HG03039 (cell line): Measurements from ENCODE around the gene C15orf61.

Experiments
- ATAC-seq: cut with Tn5 transposase; IDR thresholded peaks from one replicate; pipeline ENCODE4 v1.9.1; 2021; ENCODE audit warnings: mild to moderate bottlenecking, moderate library complexity; ENCODE audit not compliant: unreplicated experiment

Gene C15orf61

DNA sequence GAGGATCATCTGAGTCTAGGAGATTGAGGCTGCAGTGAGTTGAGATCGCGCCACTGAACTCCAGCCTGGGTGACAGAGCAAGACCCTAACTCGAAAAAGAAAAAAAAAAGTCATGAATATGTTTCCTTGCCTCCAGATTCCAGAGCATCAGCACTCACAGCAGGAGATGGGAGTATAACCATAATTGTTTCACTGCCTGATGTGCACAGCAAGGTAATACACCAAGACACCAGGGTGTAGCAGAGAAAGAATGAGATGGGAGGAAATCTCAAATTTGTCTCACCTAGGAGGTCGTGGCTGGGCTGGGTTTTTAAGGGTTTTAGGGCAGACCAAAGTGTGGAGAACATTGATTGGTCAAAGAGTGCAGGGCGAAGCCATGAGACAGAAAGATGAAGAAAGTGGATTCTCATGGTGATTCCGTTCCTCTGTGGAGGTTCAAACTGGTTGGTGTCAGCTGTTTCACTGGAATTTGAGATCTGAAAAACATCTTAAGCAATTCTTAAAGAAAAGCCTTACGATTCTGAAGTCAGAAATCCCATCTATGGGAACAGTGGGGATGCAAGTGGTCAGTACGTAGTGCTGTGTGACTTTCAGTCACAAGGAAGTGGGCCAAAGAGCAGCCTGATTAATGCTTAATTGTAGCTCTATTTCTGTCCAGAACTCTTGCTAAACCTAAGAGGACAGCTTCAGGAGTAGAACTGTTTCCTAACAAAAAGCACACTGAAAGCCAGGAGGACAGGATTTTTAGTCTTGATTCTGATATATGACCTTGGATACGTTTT, 7.8 kb upstream of the C15orf61 start:
- no peak for ATAC-seq

DNA sequence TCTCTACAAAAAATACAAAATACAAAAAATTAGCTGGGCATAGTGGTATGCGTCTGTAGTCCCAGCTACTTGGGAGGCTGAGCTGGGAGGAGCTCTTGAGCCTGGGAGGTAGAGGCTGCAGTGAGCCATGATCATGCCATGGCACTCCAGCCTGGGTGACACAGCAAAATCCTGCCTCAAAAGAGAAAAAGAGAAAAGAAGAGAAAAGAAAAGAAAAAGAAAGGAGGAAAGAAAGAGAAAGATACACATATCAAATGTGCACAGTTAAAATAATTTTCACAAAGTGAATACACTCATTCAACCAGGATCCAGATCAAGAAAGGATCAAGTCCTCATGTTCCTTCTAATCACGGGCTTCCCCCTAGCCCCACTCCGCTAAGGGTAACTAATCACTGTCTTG, 5.8 kb upstream of the C15orf61 start:
- no peak for ATAC-seq

DNA sequence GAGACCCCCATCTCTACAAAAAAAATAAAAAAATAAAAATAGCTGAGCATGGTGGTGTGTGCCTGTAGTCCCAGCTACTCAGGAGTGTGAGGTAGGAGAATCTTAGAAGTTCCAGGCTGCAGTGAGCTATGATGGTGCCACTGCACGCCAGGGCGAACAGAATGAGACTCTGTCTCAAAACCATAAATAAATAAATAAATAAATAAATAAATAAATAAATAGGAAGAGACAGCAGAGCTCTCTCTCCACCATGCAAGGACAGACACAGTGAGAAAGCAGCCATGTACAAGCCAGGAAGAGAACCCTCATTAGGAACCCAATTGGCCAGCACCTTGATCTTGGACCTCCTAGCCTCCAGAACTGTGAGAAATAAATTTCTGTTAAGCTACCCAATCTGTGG, 5.4 kb upstream of the C15orf61 start:
- no peak for ATAC-seq

DNA sequence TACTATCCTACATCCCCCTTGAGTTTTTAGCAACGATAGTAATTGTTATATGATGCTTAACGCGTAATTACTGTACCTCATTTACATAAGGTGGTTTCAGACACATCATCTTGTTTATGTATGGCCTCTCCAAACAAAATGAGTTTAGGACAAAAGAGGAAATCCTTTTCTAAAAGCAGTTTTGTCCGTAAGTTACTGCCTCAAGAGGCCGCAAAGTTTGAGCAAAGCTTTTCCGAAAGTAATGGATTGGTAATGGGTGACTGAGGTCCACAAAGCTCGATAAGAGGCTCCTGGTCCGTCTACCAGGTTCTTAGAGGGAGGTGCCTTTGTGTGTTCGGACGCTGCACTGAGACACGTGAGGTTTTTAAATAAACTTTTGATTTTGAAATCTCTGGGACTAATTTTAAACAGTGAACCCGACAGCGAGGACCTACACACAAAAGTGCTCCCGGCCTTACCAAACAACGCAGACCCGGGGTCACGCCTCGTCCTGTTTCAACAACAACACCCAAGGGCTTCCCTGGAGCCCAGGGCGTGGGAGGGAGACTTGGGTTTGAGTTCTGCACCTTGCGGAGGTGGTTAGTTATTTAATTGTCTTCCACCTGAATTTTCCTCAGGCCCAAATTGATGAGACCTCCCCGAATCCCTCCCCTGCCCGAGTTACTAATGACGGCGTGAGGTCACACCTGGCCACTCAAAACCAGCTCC, 456 bp upstream of the C15orf61 start:
- ATAC-seq, result no peak

DNA sequence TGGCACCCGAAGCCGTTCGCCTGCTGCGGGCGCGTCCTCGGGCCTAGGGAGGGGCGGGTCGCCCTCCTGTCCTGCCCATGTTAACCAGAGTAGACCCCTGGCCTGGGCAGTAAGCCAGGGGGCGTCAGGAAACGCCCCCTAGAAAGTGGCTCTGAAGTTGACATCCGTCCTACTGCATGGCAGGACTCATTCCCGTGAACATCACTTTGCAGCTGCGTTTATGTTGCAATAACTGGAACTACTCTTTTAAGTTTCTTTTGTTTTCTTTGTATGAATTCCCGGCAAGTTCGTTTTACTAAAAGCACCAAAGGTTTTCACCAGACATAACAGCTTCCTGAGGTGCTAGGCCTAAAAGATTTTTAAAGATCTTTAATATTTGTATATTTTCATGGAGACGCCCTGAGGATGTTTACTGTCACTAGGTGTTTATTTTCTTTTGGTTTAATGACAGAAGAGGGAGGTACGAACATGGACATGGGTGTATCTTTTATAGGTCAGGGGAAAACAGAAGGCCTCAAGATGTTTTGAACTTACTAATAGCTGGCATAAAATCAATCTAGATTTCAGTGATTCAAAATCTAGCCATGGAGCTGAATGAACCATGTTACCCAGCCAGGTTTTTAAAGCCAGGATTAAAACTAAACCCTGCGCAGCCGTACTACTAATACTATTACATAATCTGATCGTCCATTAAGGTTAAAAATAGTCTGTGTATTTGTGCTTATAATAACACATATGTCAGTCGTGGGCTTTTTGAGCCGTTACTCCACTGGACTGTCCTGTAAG, 1.0 kb downstream of the C15orf61 start:
- no peak for ATAC-seq

DNA sequence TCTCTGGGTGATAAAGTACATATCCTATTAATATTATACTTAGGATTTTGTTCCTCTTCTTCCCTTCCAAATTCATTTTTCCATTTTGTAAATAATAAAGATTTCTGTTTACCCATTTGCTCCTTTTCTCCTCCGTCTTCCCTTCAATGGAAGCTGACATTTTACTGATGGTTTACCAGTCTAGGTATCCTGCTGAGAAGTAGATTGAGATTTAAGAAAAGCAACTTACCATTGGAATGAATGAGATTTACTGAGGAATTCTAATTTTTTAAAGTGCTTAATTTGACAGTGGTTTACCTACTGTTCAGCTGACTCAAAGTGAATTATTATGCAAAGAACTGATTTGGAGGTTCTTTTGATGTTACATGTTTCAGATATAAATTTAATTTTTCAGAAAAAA, 2.4 kb downstream of the C15orf61 start:
- no peak for ATAC-seq

DNA sequence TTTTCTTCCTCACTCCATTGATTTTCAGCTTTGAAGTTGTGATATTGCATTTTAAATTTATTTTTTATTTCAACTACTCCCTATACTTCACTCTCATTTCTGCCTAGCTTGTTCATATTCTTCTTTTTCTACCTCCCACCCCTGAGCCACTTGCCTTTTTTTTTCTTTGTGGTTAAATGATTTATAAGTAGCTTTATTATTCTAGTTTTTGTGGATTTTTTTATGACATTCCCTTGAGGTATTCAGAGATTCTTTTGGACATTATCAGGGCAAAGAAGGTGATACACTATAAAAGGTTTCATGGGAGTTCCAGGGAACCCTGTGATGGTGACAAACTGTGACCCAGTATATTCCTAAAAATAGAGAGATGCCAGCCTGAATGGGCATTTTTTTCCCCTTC, 3.3 kb downstream of the C15orf61 start:
- ATAC-seq, result no peak

DNA sequence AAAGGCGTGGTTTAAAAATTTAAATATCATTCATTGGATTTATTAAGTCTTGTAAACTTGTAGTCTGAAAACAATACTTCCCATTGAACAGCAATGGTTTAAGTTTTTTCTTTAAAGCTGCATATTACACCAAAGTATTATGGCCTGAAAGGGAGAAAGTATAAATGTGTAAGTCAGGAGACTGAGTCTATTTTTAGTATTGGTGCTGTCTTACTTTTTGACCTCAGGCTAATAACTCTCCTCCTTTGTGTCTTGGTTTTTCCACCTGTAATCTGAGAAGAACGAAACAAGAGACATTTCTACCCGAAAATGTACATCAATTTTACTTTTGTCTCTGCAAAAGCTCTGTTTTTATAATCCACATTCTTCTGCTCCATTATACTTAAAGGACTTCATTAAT, 7.6 kb downstream of the C15orf61 start:
- ATAC-seq, result no peak

DNA sequence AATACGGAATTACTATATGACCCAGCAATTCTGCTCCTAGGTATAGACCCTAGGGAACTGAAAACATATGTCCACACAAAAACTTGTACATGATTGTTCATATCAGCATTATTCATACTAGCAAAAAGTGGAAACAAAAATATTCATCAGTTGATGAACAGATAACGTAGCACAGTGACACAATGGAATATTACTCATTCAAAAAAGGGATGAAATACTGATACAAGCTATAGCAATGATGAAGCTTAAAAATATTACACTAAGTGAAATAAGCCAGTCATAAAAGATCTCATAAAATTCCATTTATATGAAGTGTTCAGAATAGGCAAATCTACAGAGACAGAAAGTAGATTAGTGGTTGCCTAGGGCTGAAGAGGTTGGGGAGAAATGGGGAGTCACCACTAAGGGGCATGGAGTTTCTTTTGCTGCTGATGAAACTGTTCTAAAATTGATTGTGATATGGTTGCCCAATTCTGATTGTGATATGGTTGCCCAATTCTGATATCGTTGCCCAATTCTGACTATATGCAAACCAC, 10.5 kb downstream of the C15orf61 start:
- no peak for ATAC-seq

DNA sequence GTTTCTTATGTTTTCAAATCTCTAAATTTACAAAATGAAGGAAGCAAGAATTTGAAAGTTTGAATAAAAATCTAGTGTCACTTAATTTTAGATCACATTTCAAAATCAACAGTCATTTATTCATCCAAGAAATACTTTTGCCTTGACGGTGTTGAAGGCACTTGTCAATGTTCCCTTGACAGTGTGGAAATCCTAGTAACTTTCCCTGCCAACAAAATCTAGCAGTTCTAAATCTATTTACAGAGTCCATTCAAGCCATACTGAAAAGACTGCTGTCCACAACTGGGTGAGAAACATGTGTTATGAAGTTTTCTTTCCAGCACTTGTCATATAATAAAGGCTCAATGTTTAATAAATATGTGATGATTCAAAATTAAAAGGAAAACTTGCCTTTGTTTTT, 12.9 kb downstream of the C15orf61 start:
- no peak for ATAC-seq

DNA sequence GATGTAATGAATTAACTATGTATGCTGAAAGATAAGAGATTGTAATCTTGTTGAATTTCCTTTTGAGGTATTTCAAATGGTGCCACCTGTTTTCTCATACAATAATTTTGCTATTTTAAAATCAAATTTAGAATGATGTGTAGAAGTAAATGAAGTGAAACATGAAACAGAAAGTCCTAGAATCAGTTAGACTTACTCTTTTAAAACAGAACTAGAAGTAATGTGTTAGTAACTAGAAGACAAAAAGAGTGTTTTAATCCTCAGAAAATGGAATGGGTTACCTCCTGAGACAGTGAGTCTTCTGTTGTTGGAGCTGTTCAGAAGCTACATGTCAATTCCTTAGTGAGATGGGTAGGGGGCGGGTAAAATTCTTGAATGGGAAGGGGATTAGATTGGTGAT, 13.4 kb downstream of the C15orf61 start:
- no peak for ATAC-seq

DNA sequence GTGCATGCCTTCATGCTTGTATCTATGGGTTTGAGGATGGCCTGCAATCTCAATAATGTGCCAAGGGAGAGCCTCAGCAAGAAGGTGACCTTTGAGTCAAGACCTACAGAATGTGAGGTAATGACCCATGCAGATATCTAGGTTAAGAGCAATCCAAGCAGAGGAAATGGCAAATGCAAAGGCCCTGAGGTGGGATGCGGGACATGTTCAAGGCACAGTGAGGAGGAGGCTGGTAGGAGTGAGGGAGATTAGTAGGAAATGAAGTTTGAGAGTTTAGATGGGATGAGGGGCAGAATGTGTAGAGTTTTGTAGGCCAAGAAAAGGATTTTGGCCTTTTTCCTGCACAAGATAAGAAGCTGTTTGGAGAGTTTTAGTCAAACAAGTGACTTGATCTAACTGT, 16.8 kb downstream of the C15orf61 start:
- ATAC-seq, result no peak

DNA sequence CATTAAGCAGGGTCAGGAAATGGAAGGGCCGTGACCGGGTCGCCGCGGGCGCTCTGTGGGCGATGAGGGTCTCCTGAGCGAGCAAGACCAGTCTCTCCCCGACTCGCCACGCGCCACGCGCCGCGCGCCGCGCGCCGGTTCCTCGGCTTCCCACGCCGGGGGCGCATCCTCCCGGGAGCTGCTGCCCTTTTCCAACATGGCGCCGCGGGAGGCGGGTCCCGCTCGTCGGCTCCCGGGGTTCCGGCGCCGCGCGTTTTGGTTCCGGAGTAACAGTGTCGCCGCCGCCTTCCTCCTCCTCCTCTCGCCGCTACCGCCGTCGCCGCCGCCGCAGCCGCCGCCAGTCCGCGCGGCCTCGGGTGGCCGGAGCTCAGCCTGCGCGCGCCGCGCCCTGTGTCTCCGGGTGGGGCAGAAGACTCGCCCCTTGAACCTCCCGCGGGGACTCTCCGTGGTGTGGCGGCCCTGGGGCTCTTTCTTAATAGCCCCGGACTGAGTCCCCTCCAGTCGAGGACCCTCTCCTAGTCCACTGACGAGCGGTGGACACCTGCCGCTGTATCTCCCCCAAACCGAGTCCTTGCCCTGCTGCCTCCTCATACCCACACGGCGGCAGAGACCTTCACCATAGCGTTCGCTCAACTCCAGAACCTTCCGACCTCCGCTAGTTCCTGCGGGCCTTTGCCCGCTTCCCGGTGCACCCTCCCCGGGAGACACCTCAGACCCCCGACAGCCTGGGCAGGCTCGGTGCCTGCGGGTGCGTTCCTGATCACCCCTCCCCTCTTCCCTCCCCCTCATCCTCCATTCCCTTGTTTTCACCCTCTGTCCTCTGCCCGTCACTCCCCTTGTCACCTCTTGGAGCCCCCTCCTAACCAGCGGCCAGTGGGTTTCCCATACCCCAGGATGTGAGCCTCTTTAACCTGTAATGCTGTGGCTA, 21.8 kb downstream of the C15orf61 start, which contains the start of gene MAP2K5:
Gene MAP2K5, plus strand, starts transcription at position 284 of the 928 bp plus-strand sequence. Its CDS starts 633 bp downstream, at position 917.
- peak; percentile 42 for ATAC-seq

DNA sequence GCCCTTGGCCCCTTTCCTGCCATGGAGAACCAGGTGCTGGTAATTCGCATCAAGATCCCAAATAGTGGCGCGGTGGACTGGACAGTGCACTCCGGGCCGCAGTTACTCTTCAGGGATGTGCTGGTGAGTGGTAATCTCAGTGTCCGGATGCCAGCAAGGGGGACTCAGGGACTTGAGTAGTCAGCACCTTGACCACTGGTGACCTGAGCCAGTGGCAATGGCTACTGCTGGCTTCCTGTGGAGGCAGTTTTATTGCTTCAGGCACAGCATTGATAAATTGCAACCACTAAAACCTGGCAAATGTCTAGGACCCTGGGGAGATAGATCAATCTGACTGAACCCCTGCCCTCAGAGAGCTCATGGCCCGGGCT, 22.4 kb downstream of the C15orf61 start:
- ATAC-seq, result no peak

DNA sequence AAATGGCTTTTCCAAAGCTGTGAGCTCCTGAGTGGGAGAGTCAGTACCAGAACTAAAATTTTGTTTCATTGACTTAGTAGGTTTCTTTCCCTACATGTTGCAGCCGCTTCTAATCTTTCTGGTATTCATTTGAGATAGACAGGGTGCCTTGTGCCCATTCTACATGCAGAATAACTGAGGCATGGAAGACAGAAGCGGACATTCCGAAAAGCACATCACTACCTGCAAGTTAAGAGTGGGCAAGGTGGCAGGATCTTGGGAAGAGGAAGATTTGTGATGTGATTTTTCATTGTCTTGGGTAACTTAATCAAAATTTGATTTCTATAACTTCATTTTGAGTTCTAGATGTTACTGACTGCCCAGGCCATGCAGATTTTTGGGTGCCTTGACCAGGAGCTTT, 23.5 kb downstream of the C15orf61 start:
- no peak for ATAC-seq

DNA sequence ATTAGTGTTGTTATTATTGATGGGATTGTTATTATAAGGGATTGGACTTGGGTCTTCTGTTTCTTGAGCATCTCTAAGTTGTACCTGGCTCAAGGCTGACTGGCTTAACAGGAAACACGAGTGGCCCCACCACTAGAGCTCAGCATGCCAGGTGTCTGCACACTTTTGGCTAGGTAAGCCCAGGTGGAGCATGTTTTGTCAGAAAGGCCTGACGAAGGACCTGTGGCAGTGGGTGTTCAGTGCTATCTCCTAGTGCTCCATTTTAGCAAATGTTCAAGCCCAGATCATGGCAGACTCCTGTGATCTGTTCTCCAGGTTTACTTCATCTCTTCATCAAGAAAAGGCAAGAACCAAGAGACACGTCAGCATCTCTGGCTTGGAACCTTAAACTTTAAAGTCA, 24.9 kb downstream of the C15orf61 start:
- no peak for ATAC-seq

DNA sequence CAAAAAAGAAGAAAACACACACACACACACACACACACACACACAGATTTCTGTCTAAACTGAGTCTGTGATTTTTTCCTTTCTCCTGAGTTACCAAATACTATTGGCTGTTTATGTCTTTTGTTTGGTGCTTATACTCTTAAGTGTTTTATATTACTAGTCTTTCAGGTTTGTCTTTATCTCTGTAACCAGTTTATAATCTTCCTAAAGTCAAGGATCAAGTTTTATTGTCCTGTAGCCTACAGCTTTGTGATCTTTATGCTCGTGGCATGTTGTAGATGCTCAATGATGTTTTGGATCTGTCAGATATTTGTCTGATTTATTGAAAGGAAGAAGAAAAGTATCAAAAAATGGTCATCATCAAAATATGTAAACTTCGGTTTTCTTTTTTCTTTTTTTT, 26.1 kb downstream of the C15orf61 start:
- ATAC-seq, result no peak

DNA sequence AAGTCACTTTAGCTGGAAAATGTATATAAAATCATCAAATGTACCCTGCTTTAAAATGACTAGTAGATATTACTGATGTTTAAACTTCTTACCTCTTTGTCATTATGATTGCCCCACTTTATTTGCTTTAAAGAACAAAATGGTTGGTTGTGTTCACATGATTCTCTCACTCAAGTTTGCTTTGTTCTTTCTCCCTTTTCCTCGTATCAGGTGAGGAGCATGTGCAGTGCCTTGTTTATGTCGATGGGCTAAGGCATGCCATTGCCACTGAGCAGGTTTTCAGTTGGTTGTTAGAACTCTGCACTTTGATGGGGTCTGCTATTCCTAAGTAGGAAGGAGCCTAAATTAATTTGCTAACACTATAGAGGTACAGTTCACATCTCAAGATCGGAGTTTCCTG, 26.9 kb downstream of the C15orf61 start:
- ATAC-seq, result no peak

DNA sequence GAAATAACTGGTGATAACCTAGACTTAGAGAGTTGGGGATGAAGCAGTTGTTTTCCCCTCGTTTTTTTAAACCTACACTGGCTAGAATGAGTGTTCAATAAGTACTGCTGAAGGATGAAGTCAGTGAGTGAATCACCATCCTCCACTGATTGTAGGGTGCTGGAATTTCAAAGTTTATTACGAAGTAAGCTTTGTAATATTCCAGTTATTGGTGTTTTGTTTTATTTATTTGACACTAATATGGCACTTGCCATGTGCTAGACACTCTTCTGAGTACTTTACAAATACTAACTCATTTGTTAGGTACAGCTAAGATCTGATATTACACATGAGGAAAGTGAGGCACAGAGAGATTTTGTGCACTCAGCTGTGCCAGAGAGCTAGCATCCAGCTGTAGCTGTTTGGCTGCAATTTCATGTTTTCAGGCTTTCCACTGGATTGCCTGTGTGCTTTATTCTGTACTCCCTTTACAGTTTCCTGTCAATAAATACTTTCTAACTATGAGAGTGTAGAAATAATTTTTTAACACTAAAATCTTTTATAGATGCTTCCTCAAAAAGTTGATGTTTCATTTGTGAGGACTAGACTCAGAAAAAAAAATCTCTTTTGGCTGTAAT, 27.4 kb downstream of the C15orf61 start:
- no peak for ATAC-seq
